Endothelial cell of umbilical vein (primary cell): ENCODE data around the gene BCOR. TPM values are rescaled to one million over a fixed set of nuclear protein-coding genes. Genes with fewer than 3 reads are reported as not detected.

ENCODE experiments used
- BruUV-seq: library from RNA; stranded (reverse); fragments of 400-500 nt; replicated peaks from 2 replicates; lab custom pipeline; 2021; lab: Mats Ljungman, UMichigan
- CTCF ChIA-PET: fragments of 300-600, 350-600 bp; sonication (Branson Sonifier 250); formaldehyde crosslinking; loops from one replicate; lab custom pipeline; 2021; ENCODE audit warnings: antibody characterized with exemption, inconsistent platforms; lab: Charles Lee
- POLR2A ChIA-PET: fragments of 300-600, 350-600 bp; sonication (Branson Sonifier 250); formaldehyde crosslinking; loops from one replicate; lab custom pipeline; 2021; ENCODE audit warnings: antibody characterized with exemption, inconsistent platforms; lab: Charles Lee
- DNase-seq: peaks from one replicate; pipeline ENCODE4 v3.0.0-alpha.2; 2011; ENCODE audit warnings: low read depth, low spot score
- FAIRE-seq: peaks from 2 replicates; lab custom pipeline; 2011; peaks lifted over from hg19 to GRCh38; lab: Jason Lieb, UNC
- H2AFZ ChIP-seq: 2 replicates; pipeline ENCODE4 v1.6.0; 2012; ENCODE audit warnings: low read depth, low read length, control low read depth, inconsistent platforms
- H3K27ac ChIP-seq: 2 replicates; pipeline ENCODE4 v1.5.1; 2011; ENCODE audit warnings: low read depth, mild to moderate bottlenecking, control low read depth, low read length, moderate library complexity; ENCODE audit not compliant: insufficient read depth
- H3K27me3 ChIP-seq, 2 experiments: 2 replicates each; pipeline versions ENCODE4 v1.6.0 to v1.6.1; 2011; ENCODE audit warnings: low read length in 2 of 2, mixed read lengths in 1 of 2; ENCODE audit not compliant: control insufficient read depth in 2 of 2, insufficient read depth in 2 of 2
- H3K36me3 ChIP-seq, 2 experiments: 2 replicates in 1 of 2; 3 replicates in 1 of 2; pipeline ENCODE4 v1.5.1; 2011; ENCODE audit warnings: low read length in 2 of 2, mild to moderate bottlenecking in 1 of 2, moderate library complexity in 1 of 2; ENCODE audit not compliant: control insufficient read depth in 2 of 2, insufficient read depth in 2 of 2; ENCODE audit errors: extremely low read depth in 1 of 2
- H3K4me1 ChIP-seq: 3 replicates; pipeline ENCODE4 v1.5.1; 2011; ENCODE audit warnings: mild to moderate bottlenecking, low read length; ENCODE audit not compliant: control insufficient read depth, insufficient read depth; ENCODE audit errors: extremely low read depth
- H3K4me2 ChIP-seq: 2 replicates; pipeline ENCODE4 v1.6.1; 2011; ENCODE audit warnings: low read length, control low read depth, mixed read lengths; ENCODE audit not compliant: insufficient read depth
- H3K4me3 ChIP-seq, 3 experiments: fragments of 200-600 bp in 1 of 3; sonication (generic), shearing (Covaris generic) in 1 of 3; replicated peaks in 1 of 3; 2 replicates each; pipeline ENCODE4 v1.5.1; 2011 to 2016; ENCODE audit warnings: control low read depth in 3 of 3, low read length in 3 of 3, mild to moderate bottlenecking in 2 of 3, inconsistent platforms in 1 of 3, low read depth in 1 of 3, moderate library complexity in 1 of 3; ENCODE audit not compliant: insufficient read depth in 1 of 3
- H3K79me2 ChIP-seq: 2 replicates; pipeline ENCODE4 v1.6.0; 2012; ENCODE audit warnings: low read length, inconsistent platforms; ENCODE audit not compliant: control insufficient read depth, insufficient read depth
- H3K9ac ChIP-seq: replicated peaks from 2 replicates; pipeline ENCODE3; 2011; ENCODE audit warnings: low read length, control low read depth; ENCODE audit not compliant: insufficient read depth; ENCODE audit errors: extremely low read depth
- H3K9me1 ChIP-seq: replicated peaks from 3 replicates; pipeline ENCODE4 v1.6.0; 2011; ENCODE audit warnings: mild to moderate bottlenecking, low read length; ENCODE audit not compliant: control insufficient read depth, insufficient read depth; ENCODE audit errors: extremely low read depth
- H3K9me3 ChIP-seq: replicated peaks from 2 replicates; pipeline ENCODE4 v1.5.1; 2012; ENCODE audit warnings: low read length, inconsistent platforms; ENCODE audit not compliant: control insufficient read depth, insufficient read depth
- H4K20me1 ChIP-seq: replicated peaks from 2 replicates; pipeline ENCODE3; 2011; ENCODE audit warnings: mild to moderate bottlenecking, low read length; ENCODE audit not compliant: control insufficient read depth, insufficient read depth; ENCODE audit errors: extremely low read depth
- CTCF ChIP-seq, 2 donors: IDR thresholded peaks; 1 replicate in 1 of 2; 2 replicates in 1 of 2; pipeline ENCODE4 v1.5.1; 2011; ENCODE audit warnings: low read length in 2 of 2, mild to moderate bottlenecking in 2 of 2, moderate library complexity in 2 of 2, control low read depth in 1 of 2, inconsistent platforms in 1 of 2, low read depth in 1 of 2; ENCODE audit not compliant: insufficient read depth in 1 of 2; ENCODE audit errors: extremely low read depth in 1 of 2
- EZH2 ChIP-seq: IDR thresholded peaks from 2 replicates; pipeline ENCODE4 v1.6.1; 2012; ENCODE audit warnings: borderline replicate concordance, low read depth, mild to moderate bottlenecking, moderate library complexity, low read length, inconsistent platforms; ENCODE audit not compliant: severe bottlenecking
- FOS ChIP-seq: IDR thresholded peaks from 2 replicates; pipeline ENCODE4 v1.6.1; 2011; ENCODE audit warnings: mild to moderate bottlenecking, low read length, moderate library complexity, borderline replicate concordance; ENCODE audit not compliant: insufficient read depth
- GATA2 ChIP-seq: IDR thresholded peaks from 2 replicates; pipeline ENCODE4 v1.7.0; 2011; ENCODE audit warnings: low read depth, mild to moderate bottlenecking, moderate library complexity, mixed read lengths, low read length; ENCODE audit not compliant: insufficient read length, insufficient read depth
- JUN ChIP-seq: IDR thresholded peaks from 2 replicates; pipeline ENCODE4 v1.6.1; 2011; ENCODE audit warnings: borderline replicate concordance, low read depth; ENCODE audit not compliant: insufficient read length, insufficient read depth
- MYC ChIP-seq: IDR thresholded peaks from one replicate; pipeline ENCODE4 v1.6.1; 2011; ENCODE audit warnings: mild to moderate bottlenecking, low read depth, low read length
- POLR2A ChIP-seq: IDR thresholded peaks from 2 replicates; pipeline ENCODE4 v1.6.1; 2012; ENCODE audit warnings: low read depth, mild to moderate bottlenecking, control low read depth, low read length
- POLR2AphosphoS5 ChIP-seq: IDR thresholded peaks from 2 replicates; pipeline ENCODE4 v1.6.1; 2012; ENCODE audit warnings: low read depth, mild to moderate bottlenecking, control low read depth, low read length, moderate library complexity; ENCODE audit not compliant: insufficient read depth
- dilution Hi-C: fragments of 300-500 bp; cut with MboI; formaldehyde crosslinking; loops from one replicate; pipeline ENCODE4 v1.15.0; 2019; ENCODE audit warnings: low sequenced_read_pairs; ENCODE audit not compliant: extremely low pct_ligation_motif_present
- intact Hi-C: fragments of 100-400 bp; cut with micrococcal nuclease; formaldehyde crosslinking; loops from one replicate; pipeline ENCODE4 v1.10.0; 2022
- polyA plus RNA-seq, 4 experiments: library from polyadenylated mRNA; depleted of rRNA in 3 of 4; stranded (reverse) in 3 of 4; unstranded in 1 of 4; fragments of >200 nt; gene quantifications; 2 replicates each; pipeline versions ENCODE4 v1.2.1 to v1.2.3, GENCODE V29; 2011 to 2012; ENCODE audit warnings: missing spikeins in 1 of 4
- total RNA-seq: library from RNA; stranded (reverse); gene quantifications from 2 replicates; pipeline ENCODE4 v1.2.3, GENCODE V29; 2021
- TF ChIP-seq, protein P1 (sequence below): IDR thresholded peaks from 2 replicates; pipeline ENCODE4 v1.6.1; 2011; ENCODE audit not compliant: insufficient read depth, insufficient read length

BCOR gene
- total and polyA plus RNA-seq, 2 donors (not counting 3 experiments of a cell fraction or from before 2014, with no cell fraction given), result 10.1 to 24.2 TPM

GRCh38 chrX:40012868-40013265 is 84.9 kb downstream of the BCOR start:
- ChIA-PET POLR2A (interaction anchor here (0.6 kb wide), 1 partner anchor 265 kb away, joined by 3 read pairs; no protein-coding TSS in a partner anchor), CTCF (interaction anchor here (0.9 to 1.4 kb wide), 9 partner anchors 43 to 283 kb away, joined by 3 to 10 read pairs (median 4); partner anchors contain the start of gene BCOR)
- Histone ChIP-seq H3K27ac (peak overlapping the region; percentile 89), H3K4me2 (peak overlapping the region; percentile 5), H3K4me1 (peaks cover 26% of the 10 kb centered on the region), H3K4me3 (no peak overlapping the region), H3K9ac (peak overlapping the region; percentile 39), H3K9me1 (no peaks in the 10 kb centered on the region), H3K79me2 (no peaks in the 10 kb centered on the region), H3K36me3 (no peaks in the 10 kb centered on the region), H2AFZ (peak overlapping the region; percentile 0), H3K27me3 (no peaks in the 10 kb centered on the region), H3K9me3 (no peaks in the 10 kb centered on the region), H4K20me1 (no peaks in the 10 kb centered on the region)
- intact Hi-C loops, result loop anchor here (1.0 to 5.0 kb wide), 14 partner anchors 42 to 308 kb away; no protein-coding TSS in a partner anchor
- dilution Hi-C loops, result no loop called here
- FAIRE-seq, result peak; percentile 73
- DNase-seq, result peak; percentile 47
- TF ChIP-seq POLR2A, result no peak
- TF ChIP-seq JUN, result no peak
- no peak for TF ChIP-seq POLR2AphosphoS5
- no peak for TF ChIP-seq MYC
- TF ChIP-seq CTCF (IDR thresholded peaks at IDR 0.05; ENCODE audit: extremely low read depth in 1 of 2, insufficient read depth in 1 of 2, low read depth in 1 of 2, low read length in 2 of 2), result no peak
- TF ChIP-seq, protein P1, sequence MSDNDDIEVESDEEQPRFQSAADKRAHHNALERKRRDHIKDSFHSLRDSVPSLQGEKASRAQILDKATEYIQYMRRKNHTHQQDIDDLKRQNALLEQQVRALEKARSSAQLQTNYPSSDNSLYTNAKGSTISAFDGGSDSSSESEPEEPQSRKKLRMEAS, result no peak
- no peak for TF ChIP-seq GATA2
- TF ChIP-seq FOS, result no peak
- TF ChIP-seq EZH2, result no peak
- TSS peak; percentile 40 for BruUV-seq
